Neural crest cell (in vitro differentiated cells): Measurements from ENCODE around the gene CFD. TPM values are rescaled to one million over a fixed set of nuclear protein-coding genes. Genes with fewer than 3 reads are reported as not detected.

Source experiments
- DNase-seq: peaks from one replicate; pipeline ENCODE4 v3.0.0; 2021; ENCODE audit warnings: low read depth, mixed read lengths, low spot score
- H3K27ac Mint-ChIP-seq: one replicate; pipeline ENCODE4 v1.8.0; 2021; ENCODE audit warnings: mild to moderate bottlenecking, mixed read lengths; ENCODE audit not compliant: unreplicated experiment
- H3K27me3 Mint-ChIP-seq: 2 replicates; pipeline ENCODE4 v1.8.0; 2021; ENCODE audit warnings: low read depth, mild to moderate bottlenecking, mixed read lengths
- H3K36me3 Mint-ChIP-seq: 2 replicates; pipeline ENCODE4 v1.8.0; 2021; ENCODE audit warnings: low read depth, mild to moderate bottlenecking, mixed read lengths
- H3K4me1 Mint-ChIP-seq: 2 replicates; pipeline ENCODE4 v1.8.0; 2021; ENCODE audit warnings: mixed read lengths
- H3K4me3 Mint-ChIP-seq: one replicate; pipeline ENCODE4 v1.8.0; 2021; ENCODE audit warnings: mild to moderate bottlenecking, mixed read lengths
- H3K9me3 Mint-ChIP-seq: 2 replicates; pipeline ENCODE4 v1.8.0; 2021; ENCODE audit warnings: mixed read lengths
- CTCF ChIP-seq: fragments of 200-600 bp; sonication (generic); conservative IDR thresholded peaks from 2 replicates; pipeline ENCODE4 v1.5.0; 2021; ENCODE audit warnings: antibody characterized with exemption, mild to moderate bottlenecking
- total RNA-seq: library from RNA; stranded (reverse); gene quantifications from 2 replicates; pipeline ENCODE4 v1.2.1, GENCODE V29; 2021

CFD gene
- total RNA-seq, 1 donor from 2014 or later = not detected

GRCh38 chr19:869245-870177 lies 10.0 kb downstream of the CFD start:
- H3K27ac Mint-ChIP-seq = no peak overlapping the region
- no peaks in the 10 kb centered on the region for H3K9me3 Mint-ChIP-seq
- peaks cover 6% of the 10 kb centered on the region for H3K36me3 Mint-ChIP-seq
- no peak overlapping the region for H3K4me3 Mint-ChIP-seq
- TF ChIP-seq CTCF = no peak
- DNase-seq = no peak
- H3K27me3 Mint-ChIP-seq = peaks cover 16% of the 10 kb centered on the region
- H3K4me1 Mint-ChIP-seq = peaks cover 4% of the 10 kb centered on the region

DNA sequence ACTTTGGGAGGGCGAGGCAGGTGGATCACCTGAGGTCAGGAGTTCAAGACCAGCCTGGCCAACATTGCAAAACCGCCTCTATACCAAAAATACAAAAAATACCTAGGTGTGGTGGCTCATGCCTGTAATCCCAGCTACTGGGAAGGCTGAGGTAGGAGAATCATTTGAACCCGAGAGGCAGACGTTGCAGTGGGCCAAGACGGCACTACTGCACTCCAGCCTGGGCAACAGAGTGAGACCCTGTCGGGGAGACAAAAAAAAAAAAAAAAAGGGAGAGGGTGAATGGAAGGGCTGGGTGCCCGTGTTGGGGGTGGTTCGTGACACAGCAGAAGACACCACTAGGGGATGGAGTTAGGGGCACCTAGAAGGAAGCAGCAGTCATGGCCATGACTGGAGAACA lies 10.8 kb downstream of the CFD start:
- no peak overlapping the region for H3K27ac Mint-ChIP-seq

DNA sequence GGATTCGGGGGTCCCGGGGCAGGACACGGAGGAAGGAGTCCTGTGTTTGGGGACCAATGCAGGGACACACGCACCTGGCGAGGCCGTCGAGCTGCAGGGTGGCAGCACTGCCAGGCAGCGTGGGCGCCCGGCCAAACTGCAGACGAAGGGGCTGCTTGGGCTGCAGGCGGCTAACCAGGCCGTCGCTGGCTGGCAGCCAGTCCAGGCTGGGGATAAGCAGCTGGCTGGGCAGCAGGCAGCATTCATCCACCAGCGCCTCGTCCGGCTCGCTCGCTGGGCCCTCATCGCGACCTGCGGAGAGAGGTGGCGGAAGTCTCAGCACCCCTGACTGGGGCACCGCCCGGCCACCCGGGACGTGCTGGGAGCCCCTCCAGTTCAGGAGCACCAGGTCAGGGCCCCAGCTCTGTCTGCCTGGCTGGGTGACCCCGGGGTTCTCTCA lies 11.5 kb downstream of the CFD start:
- Mint-ChIP-seq H3K4me1 (peaks cover 4% of the 10 kb centered on the region), H3K27me3 (peaks cover 10% of the 10 kb centered on the region), H3K27ac (no peak overlapping the region), H3K9me3 (no peaks in the 10 kb centered on the region), H3K4me3 (no peak overlapping the region), H3K36me3 (peaks cover 6% of the 10 kb centered on the region)
- no peak for DNase-seq
- TF ChIP-seq CTCF = no peak

More for the DNA sequence above, 10.8 kb downstream of the CFD start:
- TF ChIP-seq CTCF = no peak
- Mint-ChIP-seq H3K9me3 (no peaks in the 10 kb centered on the region), H3K4me1 (peaks cover 4% of the 10 kb centered on the region), H3K4me3 (no peak overlapping the region), H3K27me3 (peaks cover 13% of the 10 kb centered on the region), H3K36me3 (peaks cover 6% of the 10 kb centered on the region)
- no peak for DNase-seq

GRCh38 chr19:871446-872265 lies 12.2 kb downstream of the CFD start:
- H3K36me3 Mint-ChIP-seq = peaks cover 6% of the 10 kb centered on the region
- TF ChIP-seq CTCF = no peak
- H3K9me3 Mint-ChIP-seq = no peaks in the 10 kb centered on the region
- peaks cover 10% of the 10 kb centered on the region for H3K27me3 Mint-ChIP-seq
- peak overlapping the region; percentile 76 for H3K4me3 Mint-ChIP-seq
- H3K4me1 Mint-ChIP-seq = peaks cover 4% of the 10 kb centered on the region
- no peak for DNase-seq
- no peak overlapping the region for H3K27ac Mint-ChIP-seq

- Mint-ChIP-seq H3K27ac (no peak overlapping the region), H3K4me3 (peak overlapping the region; percentile 67), H3K4me1 (peaks cover 3% of the 10 kb centered on the region), H3K27me3 (peaks cover 9% of the 10 kb centered on the region), H3K36me3 (peaks cover 5% of the 10 kb centered on the region), H3K9me3 (no peaks in the 10 kb centered on the region)
- DNase-seq = peak; percentile 47
- no peak for TF ChIP-seq CTCF
Observed at GRCh38 chr19:872266-872951, 12.9 kb downstream of the CFD start.
